GM15510 (cell line): ENCODE measurements around the gene HOMEZ.

Experiments
- POLR2A ChIP-seq: IDR thresholded peaks from 3 replicates; pipeline ENCODE4 v1.6.1; 2011; ENCODE audit warnings: borderline replicate concordance; ENCODE audit not compliant: insufficient read length; ENCODE audit errors: extremely low read depth

The HOMEZ gene, protein sequence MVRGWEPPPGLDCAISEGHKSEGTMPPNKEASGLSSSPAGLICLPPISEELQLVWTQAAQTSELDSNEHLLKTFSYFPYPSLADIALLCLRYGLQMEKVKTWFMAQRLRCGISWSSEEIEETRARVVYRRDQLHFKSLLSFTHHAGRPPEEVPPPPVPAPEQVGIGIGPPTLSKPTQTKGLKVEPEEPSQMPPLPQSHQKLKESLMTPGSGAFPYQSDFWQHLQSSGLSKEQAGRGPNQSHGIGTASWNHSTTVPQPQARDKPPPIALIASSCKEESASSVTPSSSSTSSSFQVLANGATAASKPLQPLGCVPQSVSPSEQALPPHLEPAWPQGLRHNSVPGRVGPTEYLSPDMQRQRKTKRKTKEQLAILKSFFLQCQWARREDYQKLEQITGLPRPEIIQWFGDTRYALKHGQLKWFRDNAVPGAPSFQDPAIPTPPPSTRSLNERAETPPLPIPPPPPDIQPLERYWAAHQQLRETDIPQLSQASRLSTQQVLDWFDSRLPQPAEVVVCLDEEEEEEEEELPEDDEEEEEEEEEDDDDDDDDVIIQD

GRCh38 chr14:23286020-23286901, at the start of gene HOMEZ:
Gene HOMEZ, minus strand, starts transcription at chr14:23286132. Its CDS starts 180 bp downstream, at chr14:23285952.
- peak; percentile 82 for TF ChIP-seq POLR2A

GRCh38 chr14:23335623-23336022, 49.7 kb upstream of the HOMEZ start:
- no peak for TF ChIP-seq POLR2A

DNA sequence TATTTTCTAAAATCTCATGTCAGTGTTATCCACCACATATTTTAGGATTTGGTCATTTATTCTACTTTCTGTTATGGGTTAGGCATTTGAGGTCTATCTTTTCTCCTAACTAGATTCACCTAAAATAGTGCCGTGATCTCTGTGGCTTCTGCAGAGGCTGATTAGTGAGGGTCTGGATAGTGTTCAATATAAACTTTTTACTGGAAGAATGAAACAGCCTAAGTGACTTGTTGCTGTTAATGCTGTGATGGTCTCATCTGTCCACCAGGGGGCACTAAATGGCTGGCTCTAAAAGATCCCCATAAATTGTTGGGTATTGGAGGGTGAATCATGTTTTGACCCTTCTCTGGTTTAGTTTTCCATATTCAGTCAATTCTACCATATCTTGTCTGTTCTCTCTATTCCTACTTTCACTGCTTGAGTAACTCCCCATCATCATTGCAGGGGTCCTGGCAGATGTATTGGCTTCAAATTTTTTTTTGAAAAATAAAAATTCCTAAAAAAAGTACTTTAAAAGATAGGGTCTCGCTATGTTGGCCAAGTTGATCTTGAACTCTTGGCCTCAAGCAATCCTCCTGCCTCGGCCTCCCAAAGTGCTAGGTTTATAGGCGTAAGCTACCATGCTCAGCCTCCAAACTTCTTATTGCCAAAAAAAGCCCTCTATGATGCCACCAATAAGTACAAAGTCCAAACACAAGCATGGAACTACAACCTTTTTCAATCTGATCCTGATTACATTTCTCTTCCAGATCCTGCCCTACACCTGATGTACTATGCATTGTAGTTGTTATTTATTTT, 42.2 kb upstream of the HOMEZ start:
- no peak for TF ChIP-seq POLR2A

- no peak for TF ChIP-seq POLR2A
Measured at GRCh38 chr14:23326491-23327332, 40.8 kb upstream of the HOMEZ start.

DNA sequence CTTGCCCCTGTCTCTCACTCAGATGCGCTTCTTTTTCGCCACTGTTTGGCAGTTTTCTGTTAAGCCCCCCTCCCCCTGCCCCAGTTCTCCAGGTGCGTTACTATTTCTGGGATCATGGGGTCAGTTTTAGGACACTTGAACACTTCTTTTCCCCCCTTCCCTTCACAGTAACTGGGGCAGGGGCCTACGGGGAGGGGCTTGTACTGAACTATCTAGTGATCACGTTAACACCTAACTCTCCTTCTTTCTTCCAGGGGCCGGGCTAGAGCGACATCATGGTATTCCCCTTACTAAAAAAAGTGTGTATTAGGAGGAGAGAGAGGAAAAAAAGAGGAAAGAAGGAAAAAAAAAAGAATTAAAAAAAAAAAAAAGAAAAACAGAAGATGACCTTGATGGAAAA, 39.1 kb upstream of the HOMEZ start:
- no peak for TF ChIP-seq POLR2A

DNA sequence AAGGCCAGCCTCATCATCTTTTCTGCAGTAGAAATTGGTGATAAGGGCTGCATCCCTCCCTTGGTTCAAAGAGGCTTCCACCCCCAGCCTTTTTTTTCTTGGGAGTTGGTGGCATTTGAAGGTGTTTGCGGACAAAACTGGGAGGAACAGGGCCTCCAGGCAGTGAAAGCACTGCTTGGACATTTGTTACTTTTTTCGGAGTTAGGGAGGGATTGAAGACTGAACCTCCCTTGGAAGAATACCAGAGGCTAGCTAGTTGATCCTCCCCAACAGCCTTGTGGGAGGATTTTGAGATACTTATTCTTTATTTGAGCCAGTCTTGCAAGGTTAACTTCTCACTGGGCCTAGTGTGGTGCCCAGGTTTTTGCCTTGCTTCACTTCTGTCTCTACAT, 38.5 kb upstream of the HOMEZ start:
- no peak for TF ChIP-seq POLR2A

- no peak for TF ChIP-seq POLR2A
Measured at GRCh38 chr14:23323838-23324454, 38.0 kb upstream of the HOMEZ start.

DNA sequence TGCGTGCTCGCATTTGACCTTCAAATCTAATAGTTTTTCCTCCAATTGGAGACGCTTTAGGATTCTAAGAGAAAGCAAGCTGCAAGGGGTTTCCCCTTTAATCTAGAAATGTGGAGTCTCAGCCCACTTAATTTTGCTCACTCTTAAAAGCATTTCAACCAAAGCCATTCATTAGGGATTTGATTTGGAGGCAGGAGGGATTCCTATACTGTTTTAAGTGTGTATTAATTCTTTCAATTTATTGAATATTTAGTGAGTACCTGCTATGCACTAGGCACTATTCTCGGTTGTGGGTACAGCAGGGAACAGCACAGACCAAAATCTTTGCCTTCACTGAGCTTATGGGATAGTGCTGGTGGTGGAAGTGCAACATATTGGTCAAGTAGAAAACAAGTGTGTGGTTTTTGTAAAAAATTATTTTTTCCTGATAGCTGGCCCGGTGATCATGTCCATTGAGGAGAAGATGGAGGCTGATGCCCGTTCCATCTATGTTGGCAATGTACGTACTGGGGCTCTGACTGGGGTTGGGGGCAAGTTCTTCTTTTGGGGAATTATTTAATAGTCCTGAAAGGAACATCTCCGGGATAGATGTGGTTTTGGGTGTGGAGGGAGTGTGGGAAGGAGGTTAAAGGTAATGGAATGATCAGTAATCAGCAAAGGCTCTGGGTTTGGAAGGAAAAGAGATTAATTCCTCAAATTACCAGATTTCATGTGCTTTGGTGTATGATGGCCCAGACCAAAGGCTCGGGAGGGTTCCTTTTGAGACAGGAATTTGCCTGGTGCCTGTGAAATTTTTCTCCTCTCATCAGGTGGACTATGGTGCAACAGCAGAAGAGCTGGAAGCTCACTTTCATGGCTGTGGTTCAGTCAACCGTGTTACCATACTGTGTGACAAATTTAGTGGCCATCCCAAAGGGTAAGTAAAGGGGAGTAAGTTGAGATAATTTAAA, 36.9 kb upstream of the HOMEZ start:
- TF ChIP-seq POLR2A: no peak

GRCh38 chr14:23321572-23322547, 35.9 kb upstream of the HOMEZ start:
- no peak for TF ChIP-seq POLR2A

DNA sequence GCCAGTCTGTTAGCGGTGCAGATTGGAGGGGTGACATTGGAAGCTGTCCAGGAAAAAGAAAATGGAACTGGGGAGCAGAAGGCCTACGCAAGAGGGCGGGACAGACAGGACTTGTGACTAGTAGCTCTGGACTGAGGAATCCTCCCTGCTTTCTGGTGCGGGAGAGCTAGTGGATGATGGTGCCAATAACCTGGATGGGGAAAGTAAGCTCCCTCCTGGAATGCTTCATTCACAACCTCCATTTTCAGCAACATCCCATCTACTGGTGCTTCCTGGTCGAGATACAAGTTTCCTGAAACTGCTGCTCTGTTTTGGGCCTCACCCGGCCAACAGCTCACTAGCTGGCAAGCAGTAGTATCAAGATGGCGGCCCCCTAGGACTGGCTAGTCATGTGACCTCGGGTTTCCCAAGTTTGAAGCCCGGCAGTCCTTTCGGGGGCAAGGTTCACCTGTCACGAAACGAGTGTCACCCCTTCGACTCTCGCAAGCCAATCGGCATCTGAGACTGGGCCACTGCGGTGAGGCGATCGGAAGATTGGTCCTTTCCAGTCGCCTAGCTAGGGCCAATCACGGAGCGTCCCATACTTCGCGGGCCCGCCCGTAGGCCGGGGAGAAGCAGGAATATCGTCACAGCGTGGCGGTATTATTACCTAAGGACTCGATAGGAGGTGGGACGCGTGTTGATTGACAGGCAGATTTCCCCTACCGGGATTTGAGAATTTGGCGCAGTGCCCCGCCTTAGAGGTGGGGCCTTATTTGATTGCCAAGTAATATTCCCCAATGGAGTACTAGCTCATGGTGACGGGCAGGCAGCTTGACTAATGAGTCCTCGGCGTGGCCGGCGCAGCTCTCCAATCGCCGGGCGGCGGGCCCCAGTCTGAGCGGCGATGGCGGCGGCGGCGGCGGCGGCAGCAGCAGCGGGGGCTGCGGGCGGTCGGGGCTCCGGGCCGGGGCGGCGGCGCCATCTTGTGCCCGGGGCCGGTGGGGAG, 34.9 kb upstream of the HOMEZ start, which contains the start of gene PABPN1:
TSS of gene PABPN1 (plus strand) at position 874 of the 988 bp plus-strand sequence. CDS start at position 887, 13 bp downstream.
- peak; percentile 67 for TF ChIP-seq POLR2A
